ENCODE measurements around the gene PDE4C. TPM values are rescaled to one million over a fixed set of nuclear protein-coding genes. Genes with fewer than 3 reads are reported as not detected.

Gene PDE4C
- total RNA-seq, 1 experiment from 2014 or later: 1.8 TPM

DNA sequence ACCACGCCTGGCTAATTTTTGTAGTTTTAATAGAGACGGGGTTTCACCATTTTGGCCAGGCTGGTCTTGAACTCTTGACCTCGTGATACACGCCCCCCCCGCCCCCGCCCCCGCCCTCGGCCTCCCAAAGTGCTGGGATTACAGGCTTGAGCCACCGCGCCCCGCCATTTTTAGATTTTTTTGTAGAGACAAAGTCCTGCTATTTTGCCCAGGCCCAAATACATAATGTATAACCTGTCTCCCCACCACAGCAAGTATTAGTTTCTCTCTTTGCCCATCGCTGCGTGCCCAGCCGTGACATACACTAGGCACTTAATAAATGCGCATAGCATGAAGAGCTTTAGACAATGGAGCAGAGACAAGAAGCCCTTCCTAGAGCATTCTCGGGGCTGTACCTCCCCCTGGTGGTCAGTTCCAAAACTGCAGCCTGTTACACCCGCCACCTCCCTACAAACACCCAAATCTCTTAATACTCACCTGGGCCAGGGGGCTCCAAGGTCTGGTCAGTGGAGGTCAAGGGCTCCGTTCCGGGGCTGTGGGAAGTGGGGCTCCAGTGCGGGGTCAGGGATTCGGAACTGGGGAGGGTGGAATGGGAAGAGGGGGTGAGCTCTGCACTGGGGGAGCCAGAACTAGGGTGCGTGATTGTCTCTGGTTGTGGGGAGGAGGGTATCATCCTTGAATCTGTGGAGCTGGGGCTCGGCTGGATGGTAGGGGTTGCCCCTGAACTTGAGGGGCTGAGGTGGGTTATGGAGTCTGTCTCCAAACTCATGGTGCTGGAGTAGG lies 25.5 kb upstream of the PDE4C start:
- no TSS peak for BruUV-seq (replicated peaks)
- Histone ChIP-seq H3K36me3 (ENCODE audit: low read depth, low read length) (no peaks in the 10 kb centered on the region), H3K9me3 (ENCODE audit: low read length) (no peaks in the 10 kb centered on the region), H3K9ac (ENCODE audit: low read length) (no peak overlapping the region), H3K27me3 (ENCODE audit: low read length) (no peaks in the 10 kb centered on the region), H2AFZ (ENCODE audit: low read length) (no peak overlapping the region), H4K20me1 (ENCODE audit: low read length) (no peaks in the 10 kb centered on the region), H3K4me1 (ENCODE audit: insufficient read depth, low read length) (peaks cover 12% of the 10 kb centered on the region), H3K27ac (ENCODE audit: low read length) (no peak overlapping the region), H3K9me2 (replicated peaks; ENCODE audit: low read length) (no peaks in the 10 kb centered on the region), H3K4me2 (ENCODE audit: low read length) (no peak overlapping the region), H3K79me2 (ENCODE audit: low read length) (no peaks in the 10 kb centered on the region), H3K4me3 (ENCODE audit: low read length) (no peak overlapping the region), H3F3A (ENCODE audit: low read length, unreplicated experiment) (no peaks in the 10 kb centered on the region)
- POLR2A ChIA-PET (ENCODE audit: unreplicated experiment): interaction anchor here (0.5 kb wide), 1 partner anchor 62 kb away, joined by 8 read pairs; no protein-coding TSS in a partner anchor
- CTCF ChIA-PET: interaction anchor here (0.6 to 2.4 kb wide), 9 partner anchors 18 to 183 kb away, joined by 3 to 27 read pairs (median 6); partner anchors contain the start of genes MPV17L2 and RAB3A
- peak; percentile 77 for ATAC-seq
- DNase-seq: peak; percentile 87
- TF ChIP-seq, protein P1, sequence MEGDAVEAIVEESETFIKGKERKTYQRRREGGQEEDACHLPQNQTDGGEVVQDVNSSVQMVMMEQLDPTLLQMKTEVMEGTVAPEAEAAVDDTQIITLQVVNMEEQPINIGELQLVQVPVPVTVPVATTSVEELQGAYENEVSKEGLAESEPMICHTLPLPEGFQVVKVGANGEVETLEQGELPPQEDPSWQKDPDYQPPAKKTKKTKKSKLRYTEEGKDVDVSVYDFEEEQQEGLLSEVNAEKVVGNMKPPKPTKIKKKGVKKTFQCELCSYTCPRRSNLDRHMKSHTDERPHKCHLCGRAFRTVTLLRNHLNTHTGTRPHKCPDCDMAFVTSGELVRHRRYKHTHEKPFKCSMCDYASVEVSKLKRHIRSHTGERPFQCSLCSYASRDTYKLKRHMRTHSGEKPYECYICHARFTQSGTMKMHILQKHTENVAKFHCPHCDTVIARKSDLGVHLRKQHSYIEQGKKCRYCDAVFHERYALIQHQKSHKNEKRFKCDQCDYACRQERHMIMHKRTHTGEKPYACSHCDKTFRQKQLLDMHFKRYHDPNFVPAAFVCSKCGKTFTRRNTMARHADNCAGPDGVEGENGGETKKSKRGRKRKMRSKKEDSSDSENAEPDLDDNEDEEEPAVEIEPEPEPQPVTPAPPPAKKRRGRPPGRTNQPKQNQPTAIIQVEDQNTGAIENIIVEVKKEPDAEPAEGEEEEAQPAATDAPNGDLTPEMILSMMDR (conservative IDR thresholded peaks at IDR 0.05; ENCODE audit: low read depth, low read length): peak; percentile 94
- TF ChIP-seq EZH2 (IDR thresholded peaks at IDR 0.05; ENCODE audit: low read length, unreplicated experiment): no peak
- intact Hi-C loops (cut with micrococcal nuclease): loop anchor here (1.0 to 2.0 kb wide), 3 partner anchors 43 to 138 kb away; partner anchors contain the start of gene RAB3A

DNA sequence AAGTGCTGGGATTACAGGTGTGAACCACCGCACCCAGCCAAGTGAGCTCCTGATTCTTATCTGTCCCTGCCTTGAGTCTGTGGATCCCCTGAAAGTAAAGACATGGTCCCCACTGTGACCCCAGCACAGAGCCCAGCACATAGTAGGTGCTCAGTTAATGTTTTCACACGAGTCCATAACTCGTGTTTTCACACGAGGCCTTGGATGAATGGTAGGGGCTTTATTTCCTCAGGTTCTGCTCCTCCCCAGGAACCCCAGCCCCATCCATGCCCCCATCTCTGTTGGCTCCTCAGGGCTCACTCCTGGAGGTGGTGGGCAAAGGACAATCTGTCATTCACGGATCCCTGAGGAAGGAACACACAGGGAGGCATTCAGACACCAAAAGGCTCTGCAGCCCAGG lies 23.6 kb upstream of the PDE4C start:
- no peaks in the 10 kb centered on the region for H3K27me3 ChIP-seq (ENCODE audit: low read length)
- TF ChIP-seq, protein P1 (conservative IDR thresholded peaks at IDR 0.05; ENCODE audit: low read depth, low read length): no peak
- TF ChIP-seq EZH2phosphoT487 (IDR thresholded peaks at IDR 0.05; ENCODE audit: borderline replicate concordance, low read length) (no peak), EZH2 (IDR thresholded peaks at IDR 0.05; ENCODE audit: low read length, unreplicated experiment) (no peak)
- H3K4me1 ChIP-seq (ENCODE audit: insufficient read depth, low read length): peaks cover 12% of the 10 kb centered on the region
- H3F3A ChIP-seq (ENCODE audit: low read length, unreplicated experiment): no peaks in the 10 kb centered on the region
- H4K20me1 ChIP-seq (ENCODE audit: low read length): no peaks in the 10 kb centered on the region
- intact Hi-C loops (cut with micrococcal nuclease): no loop called here
- no peak for DNase-seq
- no peak overlapping the region for H3K27ac ChIP-seq (ENCODE audit: low read length)
- no peak overlapping the region for H3K9ac ChIP-seq (ENCODE audit: low read length)
- ATAC-seq: no peak
- H3K9me3 ChIP-seq (ENCODE audit: low read length): no peaks in the 10 kb centered on the region
- POLR2A ChIA-PET (ENCODE audit: unreplicated experiment): no interaction called here
- no peak overlapping the region for H3K4me3 ChIP-seq (ENCODE audit: low read length)
- no peaks in the 10 kb centered on the region for H3K9me2 ChIP-seq (replicated peaks; ENCODE audit: low read length)
- no peaks in the 10 kb centered on the region for H3K79me2 ChIP-seq (ENCODE audit: low read length)
- H3K36me3 ChIP-seq (ENCODE audit: low read depth, low read length): no peaks in the 10 kb centered on the region
- H2AFZ ChIP-seq (ENCODE audit: low read length): no peak overlapping the region
- no TSS peak for BruUV-seq (replicated peaks)
- CTCF ChIA-PET: no interaction called here
- no peak overlapping the region for H3K4me2 ChIP-seq (ENCODE audit: low read length)

DNA sequence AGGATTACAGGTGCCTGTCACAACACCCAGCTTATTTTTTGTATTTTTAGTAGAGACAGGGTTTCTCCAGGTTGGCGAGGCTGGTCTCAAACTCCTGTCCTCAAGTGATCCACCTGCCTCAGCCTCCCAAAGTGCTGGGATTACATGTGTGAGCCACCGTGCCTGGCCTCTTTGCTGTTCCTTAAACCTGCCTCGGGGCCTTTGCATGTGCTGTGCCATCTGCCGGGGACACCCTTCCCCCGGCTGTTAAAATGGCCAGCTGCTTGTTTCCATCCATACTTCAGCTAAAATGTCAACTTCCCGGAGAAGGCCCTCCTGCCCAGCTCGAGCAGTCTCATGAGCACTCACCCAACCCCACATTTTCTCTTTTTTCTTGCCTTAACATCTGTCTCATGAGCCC lies 19.1 kb upstream of the PDE4C start:
- DNase-seq (no peak), ATAC-seq (no peak)
- no peak overlapping the region for H3K4me2 ChIP-seq (ENCODE audit: low read length)
- no TSS peak for BruUV-seq (replicated peaks)
- H3K9ac ChIP-seq (ENCODE audit: low read length): no peak overlapping the region
- ChIA-PET POLR2A (ENCODE audit: unreplicated experiment) (interaction anchor here (0.6 to 0.7 kb wide), 2 partner anchors 35 to 37 kb away, joined by 5 to 7 read pairs; no protein-coding TSS in a partner anchor), CTCF (no interaction called here)
- H3K4me3 ChIP-seq (ENCODE audit: low read length): no peak overlapping the region
- no peaks in the 10 kb centered on the region for H3K27me3 ChIP-seq (ENCODE audit: low read length)
- TF ChIP-seq, protein P1 (conservative IDR thresholded peaks at IDR 0.05; ENCODE audit: low read depth, low read length): no peak
- TF ChIP-seq EZH2phosphoT487 (IDR thresholded peaks at IDR 0.05; ENCODE audit: borderline replicate concordance, low read length) (no peak), EZH2 (IDR thresholded peaks at IDR 0.05; ENCODE audit: low read length, unreplicated experiment) (no peak)
- no peaks in the 10 kb centered on the region for H3K4me1 ChIP-seq (ENCODE audit: insufficient read depth, low read length)
- H2AFZ ChIP-seq (ENCODE audit: low read length): no peak overlapping the region
- no peaks in the 10 kb centered on the region for H4K20me1 ChIP-seq (ENCODE audit: low read length)
- intact Hi-C loops (cut with micrococcal nuclease): no loop called here
- H3K79me2 ChIP-seq (ENCODE audit: low read length): no peaks in the 10 kb centered on the region
- no peaks in the 10 kb centered on the region for H3F3A ChIP-seq (ENCODE audit: low read length, unreplicated experiment)
- no peaks in the 10 kb centered on the region for H3K36me3 ChIP-seq (ENCODE audit: low read depth, low read length)
- H3K27ac ChIP-seq (ENCODE audit: low read length): no peak overlapping the region
- H3K9me2 ChIP-seq (replicated peaks; ENCODE audit: low read length): no peaks in the 10 kb centered on the region
- no peaks in the 10 kb centered on the region for H3K9me3 ChIP-seq (ENCODE audit: low read length)

Measured in PC-3 (cell line).